AG09319 (cell line): ENCODE results near the gene LBH.

Experiments used
- DNase-seq: peaks from one replicate; pipeline ENCODE4 v3.0.0-alpha.2; 2010; ENCODE audit warnings: low read depth; ENCODE audit errors: extremely low read depth
- TF ChIP-seq, protein P1 (sequence below): IDR thresholded peaks from 2 replicates; pipeline ENCODE4 v1.5.1; 2011; ENCODE audit warnings: low read depth, mild to moderate bottlenecking, inconsistent platforms, low read length, moderate library complexity

The LBH gene

GRCh38 chr2:30243231-30243630 lies 11.9 kb downstream of the LBH start:
- TF ChIP-seq, protein P1, sequence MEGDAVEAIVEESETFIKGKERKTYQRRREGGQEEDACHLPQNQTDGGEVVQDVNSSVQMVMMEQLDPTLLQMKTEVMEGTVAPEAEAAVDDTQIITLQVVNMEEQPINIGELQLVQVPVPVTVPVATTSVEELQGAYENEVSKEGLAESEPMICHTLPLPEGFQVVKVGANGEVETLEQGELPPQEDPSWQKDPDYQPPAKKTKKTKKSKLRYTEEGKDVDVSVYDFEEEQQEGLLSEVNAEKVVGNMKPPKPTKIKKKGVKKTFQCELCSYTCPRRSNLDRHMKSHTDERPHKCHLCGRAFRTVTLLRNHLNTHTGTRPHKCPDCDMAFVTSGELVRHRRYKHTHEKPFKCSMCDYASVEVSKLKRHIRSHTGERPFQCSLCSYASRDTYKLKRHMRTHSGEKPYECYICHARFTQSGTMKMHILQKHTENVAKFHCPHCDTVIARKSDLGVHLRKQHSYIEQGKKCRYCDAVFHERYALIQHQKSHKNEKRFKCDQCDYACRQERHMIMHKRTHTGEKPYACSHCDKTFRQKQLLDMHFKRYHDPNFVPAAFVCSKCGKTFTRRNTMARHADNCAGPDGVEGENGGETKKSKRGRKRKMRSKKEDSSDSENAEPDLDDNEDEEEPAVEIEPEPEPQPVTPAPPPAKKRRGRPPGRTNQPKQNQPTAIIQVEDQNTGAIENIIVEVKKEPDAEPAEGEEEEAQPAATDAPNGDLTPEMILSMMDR = no peak
- DNase-seq = no peak

DNA sequence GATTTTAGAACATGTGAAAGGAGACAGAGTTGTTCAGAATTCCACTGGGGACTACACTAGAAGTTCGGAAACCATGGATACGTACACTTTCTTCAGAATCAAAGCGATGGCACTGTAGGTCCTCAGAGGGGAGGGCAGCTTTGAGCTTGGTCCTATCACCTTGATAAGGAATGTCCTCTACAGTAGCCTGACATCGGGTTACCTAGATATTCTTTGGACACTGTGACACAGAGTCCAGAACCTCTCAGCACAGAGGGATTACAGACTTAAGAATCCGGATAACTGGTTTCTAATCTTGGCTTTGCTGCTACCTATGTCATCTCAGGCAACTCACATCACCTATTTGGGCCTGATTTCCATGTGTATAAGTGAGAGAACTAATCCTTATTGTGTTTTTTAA lies 14.0 kb downstream of the LBH start:
- DNase-seq = no peak
- TF ChIP-seq, protein P1 = no peak

GRCh38 chr2:30248791-30249190 lies 17.5 kb downstream of the LBH start:
- TF ChIP-seq, protein P1 = no peak
- DNase-seq = no peak

- TF ChIP-seq, protein P1 = no peak
- no peak for DNase-seq
These were observed 18.0 kb downstream of the LBH start for GRCh38 chr2:30249354-30249753.

GRCh38 chr2:30250421-30250820 lies 19.1 kb downstream of the LBH start:
- TF ChIP-seq, protein P1 = no peak

GRCh38 chr2:30252723-30253701 lies 21.7 kb downstream of the LBH start:
- DNase-seq = peak; percentile 50
- TF ChIP-seq, protein P1 = no peak

More at GRCh38 chr2:30250421-30250820, 19.1 kb downstream of the LBH start:
- no peak for DNase-seq
